Endothelial cell of umbilical vein (primary cell): ENCODE results near the gene MORF4L1. TPM values are rescaled to one million over a fixed set of nuclear protein-coding genes. Genes with fewer than 3 reads are reported as not detected.

ENCODE experiments used
- BruUV-seq: library from RNA; stranded (reverse); fragments of 400-500 nt; replicated peaks from 2 replicates; lab custom pipeline; 2021; lab: Mats Ljungman, UMichigan
- CTCF ChIA-PET: fragments of 300-600, 350-600 bp; sonication (Branson Sonifier 250); formaldehyde crosslinking; loops from one replicate; lab custom pipeline; 2021; ENCODE audit warnings: antibody characterized with exemption, inconsistent platforms; lab: Charles Lee
- POLR2A ChIA-PET: fragments of 300-600, 350-600 bp; sonication (Branson Sonifier 250); formaldehyde crosslinking; loops from one replicate; lab custom pipeline; 2021; ENCODE audit warnings: antibody characterized with exemption, inconsistent platforms; lab: Charles Lee
- DNase-seq: peaks from one replicate; pipeline ENCODE4 v3.0.0-alpha.2; 2011; ENCODE audit warnings: low read depth, low spot score
- FAIRE-seq: peaks from 2 replicates; lab custom pipeline; 2011; peaks lifted over from hg19 to GRCh38; lab: Jason Lieb, UNC
- H2AFZ ChIP-seq: 2 replicates; pipeline ENCODE4 v1.6.0; 2012; ENCODE audit warnings: low read depth, low read length, control low read depth, inconsistent platforms
- H3K27ac ChIP-seq: 2 replicates; pipeline ENCODE4 v1.5.1; 2011; ENCODE audit warnings: low read depth, mild to moderate bottlenecking, control low read depth, low read length, moderate library complexity; ENCODE audit not compliant: insufficient read depth
- H3K27me3 ChIP-seq, 2 experiments: 2 replicates each; pipeline versions ENCODE4 v1.6.0 to v1.6.1; 2011; ENCODE audit warnings: low read length in 2 of 2, mixed read lengths in 1 of 2; ENCODE audit not compliant: control insufficient read depth in 2 of 2, insufficient read depth in 2 of 2
- H3K36me3 ChIP-seq, 2 experiments: 2 replicates in 1 of 2; 3 replicates in 1 of 2; pipeline ENCODE4 v1.5.1; 2011; ENCODE audit warnings: low read length in 2 of 2, mild to moderate bottlenecking in 1 of 2, moderate library complexity in 1 of 2; ENCODE audit not compliant: control insufficient read depth in 2 of 2, insufficient read depth in 2 of 2; ENCODE audit errors: extremely low read depth in 1 of 2
- H3K4me1 ChIP-seq: 3 replicates; pipeline ENCODE4 v1.5.1; 2011; ENCODE audit warnings: mild to moderate bottlenecking, low read length; ENCODE audit not compliant: control insufficient read depth, insufficient read depth; ENCODE audit errors: extremely low read depth
- H3K4me2 ChIP-seq: 2 replicates; pipeline ENCODE4 v1.6.1; 2011; ENCODE audit warnings: low read length, control low read depth, mixed read lengths; ENCODE audit not compliant: insufficient read depth
- H3K4me3 ChIP-seq, 3 experiments: fragments of 200-600 bp in 1 of 3; sonication (generic), shearing (Covaris generic) in 1 of 3; replicated peaks in 1 of 3; 2 replicates each; pipeline ENCODE4 v1.5.1; 2011 to 2016; ENCODE audit warnings: control low read depth in 3 of 3, low read length in 3 of 3, mild to moderate bottlenecking in 2 of 3, inconsistent platforms in 1 of 3, low read depth in 1 of 3, moderate library complexity in 1 of 3; ENCODE audit not compliant: insufficient read depth in 1 of 3
- H3K79me2 ChIP-seq: 2 replicates; pipeline ENCODE4 v1.6.0; 2012; ENCODE audit warnings: low read length, inconsistent platforms; ENCODE audit not compliant: control insufficient read depth, insufficient read depth
- H3K9ac ChIP-seq: replicated peaks from 2 replicates; pipeline ENCODE3; 2011; ENCODE audit warnings: low read length, control low read depth; ENCODE audit not compliant: insufficient read depth; ENCODE audit errors: extremely low read depth
- H3K9me1 ChIP-seq: replicated peaks from 3 replicates; pipeline ENCODE4 v1.6.0; 2011; ENCODE audit warnings: mild to moderate bottlenecking, low read length; ENCODE audit not compliant: control insufficient read depth, insufficient read depth; ENCODE audit errors: extremely low read depth
- H3K9me3 ChIP-seq: replicated peaks from 2 replicates; pipeline ENCODE4 v1.5.1; 2012; ENCODE audit warnings: low read length, inconsistent platforms; ENCODE audit not compliant: control insufficient read depth, insufficient read depth
- H4K20me1 ChIP-seq: replicated peaks from 2 replicates; pipeline ENCODE3; 2011; ENCODE audit warnings: mild to moderate bottlenecking, low read length; ENCODE audit not compliant: control insufficient read depth, insufficient read depth; ENCODE audit errors: extremely low read depth
- CTCF ChIP-seq, 2 donors: IDR thresholded peaks; 1 replicate in 1 of 2; 2 replicates in 1 of 2; pipeline ENCODE4 v1.5.1; 2011; ENCODE audit warnings: low read length in 2 of 2, mild to moderate bottlenecking in 2 of 2, moderate library complexity in 2 of 2, control low read depth in 1 of 2, inconsistent platforms in 1 of 2, low read depth in 1 of 2; ENCODE audit not compliant: insufficient read depth in 1 of 2; ENCODE audit errors: extremely low read depth in 1 of 2
- EZH2 ChIP-seq: IDR thresholded peaks from 2 replicates; pipeline ENCODE4 v1.6.1; 2012; ENCODE audit warnings: borderline replicate concordance, low read depth, mild to moderate bottlenecking, moderate library complexity, low read length, inconsistent platforms; ENCODE audit not compliant: severe bottlenecking
- FOS ChIP-seq: IDR thresholded peaks from 2 replicates; pipeline ENCODE4 v1.6.1; 2011; ENCODE audit warnings: mild to moderate bottlenecking, low read length, moderate library complexity, borderline replicate concordance; ENCODE audit not compliant: insufficient read depth
- GATA2 ChIP-seq: IDR thresholded peaks from 2 replicates; pipeline ENCODE4 v1.7.0; 2011; ENCODE audit warnings: low read depth, mild to moderate bottlenecking, moderate library complexity, mixed read lengths, low read length; ENCODE audit not compliant: insufficient read length, insufficient read depth
- JUN ChIP-seq: IDR thresholded peaks from 2 replicates; pipeline ENCODE4 v1.6.1; 2011; ENCODE audit warnings: borderline replicate concordance, low read depth; ENCODE audit not compliant: insufficient read length, insufficient read depth
- MAX ChIP-seq: IDR thresholded peaks from 2 replicates; pipeline ENCODE4 v1.6.1; 2011; ENCODE audit not compliant: insufficient read depth, insufficient read length
- MYC ChIP-seq: IDR thresholded peaks from one replicate; pipeline ENCODE4 v1.6.1; 2011; ENCODE audit warnings: mild to moderate bottlenecking, low read depth, low read length
- POLR2A ChIP-seq: IDR thresholded peaks from 2 replicates; pipeline ENCODE4 v1.6.1; 2012; ENCODE audit warnings: low read depth, mild to moderate bottlenecking, control low read depth, low read length
- POLR2AphosphoS5 ChIP-seq: IDR thresholded peaks from 2 replicates; pipeline ENCODE4 v1.6.1; 2012; ENCODE audit warnings: low read depth, mild to moderate bottlenecking, control low read depth, low read length, moderate library complexity; ENCODE audit not compliant: insufficient read depth
- dilution Hi-C: fragments of 300-500 bp; cut with MboI; formaldehyde crosslinking; loops from one replicate; pipeline ENCODE4 v1.15.0; 2019; ENCODE audit warnings: low sequenced_read_pairs; ENCODE audit not compliant: extremely low pct_ligation_motif_present
- intact Hi-C: fragments of 100-400 bp; cut with micrococcal nuclease; formaldehyde crosslinking; loops from one replicate; pipeline ENCODE4 v1.10.0; 2022
- polyA plus RNA-seq, 4 experiments: library from polyadenylated mRNA; depleted of rRNA in 3 of 4; stranded (reverse) in 3 of 4; unstranded in 1 of 4; fragments of >200 nt; gene quantifications; 2 replicates each; pipeline versions ENCODE4 v1.2.1 to v1.2.3, GENCODE V29; 2011 to 2012; ENCODE audit warnings: missing spikeins in 1 of 4
- total RNA-seq: library from RNA; stranded (reverse); gene quantifications from 2 replicates; pipeline ENCODE4 v1.2.3, GENCODE V29; 2021

Gene MORF4L1
- total and polyA plus RNA-seq, 2 donors (not counting 3 experiments of a cell fraction or from before 2014, with no cell fraction given), result 164 to 404 TPM

GRCh38 chr15:78840661-78841375 lies 31.9 kb upstream of the MORF4L1 start:
- Histone ChIP-seq H3K27ac (no peak overlapping the region), H3K9me1 (no peaks in the 10 kb centered on the region), H2AFZ (no peak overlapping the region), H3K4me3 (no peak overlapping the region), H3K9me3 (no peaks in the 10 kb centered on the region), H3K27me3 (peaks cover 0 to 4% of the 10 kb centered on the region in 2 experiments), H3K4me2 (no peak overlapping the region), H3K79me2 (no peaks in the 10 kb centered on the region), H3K4me1 (no peaks in the 10 kb centered on the region), H4K20me1 (no peaks in the 10 kb centered on the region), H3K36me3 (no peaks in the 10 kb centered on the region), H3K9ac (no peak overlapping the region)
- FAIRE-seq (no peak), DNase-seq (no peak)
- CTCF ChIA-PET, result no interaction called here
- intact Hi-C loops (no loop called here), dilution Hi-C loops (no loop called here)
- no TSS peak for BruUV-seq
- POLR2A ChIA-PET, result no interaction called here
- TF ChIP-seq EZH2, result no peak
- TF ChIP-seq FOS, result no peak
- no peak for TF ChIP-seq MYC
- no peak for TF ChIP-seq MAX
- no peak for TF ChIP-seq CTCF (IDR thresholded peaks at IDR 0.05; ENCODE audit: extremely low read depth in 1 of 2, insufficient read depth in 1 of 2, low read depth in 1 of 2, low read length in 2 of 2)
- TF ChIP-seq POLR2A, result no peak
- no peak for TF ChIP-seq JUN
- no peak for TF ChIP-seq GATA2
- no peak for TF ChIP-seq POLR2AphosphoS5
